Erythroblast (primary cell): ENCODE measurements around the gene IFI44L.

Experiments used
- GATA1 ChIP-seq: IDR thresholded peaks from 2 replicates; pipeline ENCODE4 v1.6.1; 2011; ENCODE audit warnings: low read depth, mild to moderate bottlenecking, control low read depth, low read length, moderate library complexity
- POLR2A ChIP-seq: IDR thresholded peaks from 2 replicates; pipeline ENCODE4 v1.6.1; 2011; ENCODE audit warnings: mild to moderate bottlenecking, low read length

GRCh38 chr1:78603206-78603605, 17.0 kb upstream of the IFI44L start:
- TF ChIP-seq POLR2A (no peak), GATA1 (no peak)
